Psoas muscle (tissue), 8 donors: ENCODE measurements around the gene VANGL1. TPM values are rescaled to one million over a fixed set of nuclear protein-coding genes. Genes with fewer than 3 reads are reported as not detected.

Experiments
- ATAC-seq, 4 donors: fragments of 200-7000 bp; cut with Tn5 transposase; one replicate each; pipeline ENCODE4 v1.9.1; 2020; ENCODE audit warnings: moderate library complexity in 3 of 4, mild to moderate bottlenecking in 2 of 4
- DNase-seq, 2 donors: peaks; one replicate each; pipeline ENCODE4 v3.0.0-alpha.2; 2020
- H3K27ac ChIP-seq: fragments of 200-600 bp; one replicate; pipeline ENCODE4 v1.8.0; 2022
- H3K27me3 ChIP-seq, 3 donors: fragments of 200-600 bp in 1 of 3; one replicate each; pipeline versions ENCODE4 v1.6.1 to v1.8.0; 2013 to 2022; ENCODE audit warnings: low read length in 2 of 3, mild to moderate bottlenecking in 2 of 3, moderate library complexity in 1 of 3; ENCODE audit not compliant: insufficient read depth in 3 of 3
- H3K36me3 ChIP-seq, 2 donors: fragments of 200-600 bp in 1 of 2; one replicate each; pipeline versions ENCODE4 v1.6.1 to v1.8.0; 2013 to 2022; ENCODE audit warnings: low read depth in 1 of 2, mild to moderate bottlenecking in 1 of 2, moderate library complexity in 1 of 2; ENCODE audit not compliant: insufficient read depth in 1 of 2
- H3K4me1 ChIP-seq: fragments of 200-600 bp; one replicate; pipeline ENCODE4 v1.8.0; 2022
- H3K4me3 ChIP-seq: fragments of 200-600 bp; one replicate; pipeline ENCODE4 v1.8.0; 2022; ENCODE audit warnings: mild to moderate bottlenecking
- H3K9me3 ChIP-seq: fragments of 200-600 bp; one replicate; pipeline ENCODE4 v1.8.0; 2022
- CTCF ChIP-seq: fragments of 200-600 bp; IDR thresholded peaks from one replicate; pipeline ENCODE4 v1.8.0; 2022; ENCODE audit warnings: antibody characterized with exemption
- WGBS, 3 donors: extraction: QIAGEN DNeasy Blood & Tissue Kit; methylation state at CpG; one replicate each; pipeline versions ENCODE4 v1.1.6 to v1.1.7; 2013; 5-methylcytosine and 5-hydroxymethylcytosine counted together
- intact Hi-C, 2 donors: fragments of 100-400 bp; cut with DNase I; formaldehyde crosslinking; loops; one replicate each; pipeline versions ENCODE4 v1.11.0 to v1.14.2; 2022
- polyA plus RNA-seq, 3 donors: library from polyadenylated mRNA; stranded (reverse); fragments of 200-250 nt; gene quantifications; one replicate each; pipeline ENCODE4 v1.2.3, GENCODE V29; 2013
- total RNA-seq, 4 donors: library from RNA; stranded (reverse); fragmentation: NEBNext Ultra II Directional in 2 of 4; extraction: Animal tissue kit (Norgen Biotek cat#: 25700) in 2 of 4; gene quantifications; one replicate each; pipeline versions ENCODE4 v1.2.1 to v1.2.4, GENCODE V29; 2021 to 2023
- donor health status: healthy with polysubstance abuse.
- donor health status: DM: no; HTN: no; CAD: no; lungs with moderate emphysema.
- donor health status: Bipolar disorder and iron deficiency.
- donor health status: healthy.
- donor health status: DM: yes; HTN: yes; CAD: no.
- donor health status: DM: no; HTN: no; CAD: no.
- donor health status: DM: no; HTN: no; CAD: no.
- donor health status: DM: yes; HTN: yes; CAD: no.

The VANGL1 gene
- total and polyA plus RNA-seq, 7 donors, result 0.48 to 2.4 (median 1.2) TPM

DNA sequence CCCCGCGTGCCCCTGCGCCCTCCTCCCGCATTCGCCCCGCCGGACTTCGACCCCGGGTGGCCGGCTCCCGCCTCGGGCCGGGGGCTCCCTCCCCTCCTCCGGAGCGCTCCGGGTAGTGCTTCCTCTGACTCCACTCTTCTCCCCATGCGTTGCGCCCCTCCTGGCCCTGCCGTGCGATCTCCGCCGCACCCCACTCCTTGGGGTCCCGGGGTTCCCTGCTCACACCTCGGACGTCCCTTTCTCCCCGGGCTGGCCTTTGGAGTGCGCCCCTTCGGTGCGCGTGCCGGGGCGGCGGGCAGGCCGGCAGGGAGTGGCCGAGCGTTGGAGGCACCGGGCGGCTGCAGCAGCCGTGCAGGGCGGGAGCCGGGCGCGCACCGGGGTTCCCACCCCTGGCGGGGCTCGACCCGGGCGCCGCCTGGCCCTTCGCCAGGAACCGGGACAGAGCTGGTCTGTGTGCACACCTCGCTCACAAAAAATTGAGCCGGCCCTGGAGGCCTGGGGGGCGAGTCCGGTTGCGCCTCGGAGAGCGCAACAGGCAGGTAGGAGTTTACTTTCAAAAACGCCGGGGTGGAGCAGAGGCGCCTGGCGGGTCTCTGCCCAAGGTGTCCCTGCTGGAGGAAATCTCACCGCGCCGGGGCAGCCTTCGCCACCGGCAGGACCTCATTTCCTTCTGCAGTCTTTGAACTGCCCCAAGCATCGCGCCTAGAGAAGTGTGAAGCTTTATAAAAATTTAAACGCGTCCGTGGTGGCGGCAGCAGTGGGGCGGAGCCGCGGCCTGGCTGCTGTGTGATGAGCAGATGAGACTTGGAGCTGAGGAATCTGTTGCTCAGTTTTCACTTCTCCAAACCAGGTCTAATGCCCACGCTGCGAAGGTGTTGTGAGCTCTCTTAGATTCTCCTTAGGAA lies 650 bp downstream of the VANGL1 start:
- Histone ChIP-seq H3K4me1 (peaks cover 4% of the 10 kb centered on the region), H3K36me3 (no peaks in the 10 kb centered on the region), H3K9me3 (no peaks in the 10 kb centered on the region), H3K4me3 (peak overlapping the region; percentile 87), H3K27me3 (peaks cover 0 to 1% (median 0%) of the 10 kb centered on the region in 3 donors), H3K27ac (peak overlapping the region; percentile 42)
- intact Hi-C loops, result no loop called here
- 1% methylated on average over 58 to 78 of the region's 78 CpGs for WGBS, 3 donors
- DNase-seq, result peak; percentile 44 to 66
- peak; percentile 15 for TF ChIP-seq CTCF
- peak; percentile 63 to 80 (median 69) for ATAC-seq

DNA sequence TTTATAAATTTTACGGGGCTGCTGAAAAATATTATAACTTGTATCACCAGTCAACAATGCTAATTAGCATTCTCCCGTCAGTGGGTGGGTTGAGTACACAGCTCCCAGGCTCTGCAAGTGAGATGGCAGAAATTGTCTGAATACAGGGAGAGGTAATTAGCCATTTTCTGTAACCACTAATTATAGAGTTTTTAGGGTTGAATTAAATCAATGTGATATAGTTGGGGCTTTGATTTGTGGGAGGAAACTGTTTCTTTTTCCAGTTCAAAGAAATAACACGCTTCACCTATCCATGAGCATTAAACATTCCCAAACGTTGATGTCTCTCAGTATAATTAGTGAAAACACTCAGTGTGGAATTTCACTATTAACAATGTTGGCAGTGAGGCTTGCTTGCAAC lies 1.5 kb downstream of the VANGL1 start:
- ATAC-seq (no peak), DNase-seq (no peak)
- 60 to 72% (median 65%) methylated on average over 4 of the region's 4 CpGs for WGBS, 3 donors
- intact Hi-C loops, result no loop called here
- H3K4me1 ChIP-seq, result peaks cover 4% of the 10 kb centered on the region
- H3K27me3 ChIP-seq, result peaks cover 0 to 1% (median 0%) of the 10 kb centered on the region in 3 donors
- H3K27ac ChIP-seq, result no peak overlapping the region
- peak overlapping the region; percentile 87 for H3K4me3 ChIP-seq
- no peaks in the 10 kb centered on the region for H3K9me3 ChIP-seq
- H3K36me3 ChIP-seq, result no peaks in the 10 kb centered on the region
- no peak for TF ChIP-seq CTCF

DNA sequence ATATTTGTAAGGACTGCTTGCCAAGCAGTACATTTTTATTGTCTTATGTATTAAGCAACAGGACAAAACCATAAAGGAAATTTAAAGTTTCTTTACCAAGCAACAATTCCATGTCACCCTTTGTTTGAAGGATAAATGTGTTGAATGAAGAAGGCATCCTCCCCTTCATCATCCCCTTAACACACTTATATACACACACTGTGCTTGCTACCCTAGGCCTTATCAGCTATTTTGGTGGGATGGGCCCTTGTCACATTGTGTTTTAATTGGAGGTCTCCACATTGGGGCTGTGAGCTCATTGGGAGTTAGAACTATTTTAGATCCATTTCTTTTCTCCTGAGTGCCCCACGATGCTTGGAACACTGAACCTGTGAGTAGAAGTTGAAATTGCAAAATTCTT lies 1.9 kb downstream of the VANGL1 start:
- TF ChIP-seq CTCF, result no peak
- Histone ChIP-seq H3K4me3 (no peak overlapping the region), H3K27me3 (peaks cover 0 to 1% (median 0%) of the 10 kb centered on the region in 3 donors), H3K4me1 (peaks cover 4% of the 10 kb centered on the region), H3K9me3 (no peaks in the 10 kb centered on the region), H3K27ac (no peak overlapping the region), H3K36me3 (no peaks in the 10 kb centered on the region)
- 93 to 100% (median 96%) methylated on average over 1 of the region's 1 CpG for WGBS, 3 donors
- intact Hi-C loops, result no loop called here
- no peak for DNase-seq
- no peak for ATAC-seq

DNA sequence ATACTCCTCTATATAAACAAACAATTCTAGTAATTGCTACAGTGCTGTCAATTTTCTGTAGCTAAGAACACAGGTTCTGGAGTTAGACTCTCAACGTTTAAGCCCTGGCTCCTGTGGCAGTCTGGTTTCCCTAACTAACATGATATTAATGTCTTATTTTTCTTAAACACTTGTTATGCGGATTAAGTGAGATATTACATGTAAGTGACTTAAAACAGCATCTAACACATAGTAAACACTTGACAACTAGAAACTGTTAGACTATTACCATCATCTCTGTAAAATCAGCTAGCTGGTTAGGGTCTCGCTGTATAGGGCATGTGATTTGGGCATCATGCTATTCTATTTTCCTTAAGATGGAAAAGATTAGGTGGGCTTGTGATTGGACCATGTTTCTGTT lies 2.3 kb downstream of the VANGL1 start:
- peaks cover 4% of the 10 kb centered on the region for H3K4me1 ChIP-seq
- H3K4me3 ChIP-seq, result no peak overlapping the region
- 93 to 95% (median 93%) methylated on average over 3 of the region's 3 CpGs for WGBS, 3 donors
- no peaks in the 10 kb centered on the region for H3K9me3 ChIP-seq
- H3K27me3 ChIP-seq, result peaks cover 0 to 1% (median 0%) of the 10 kb centered on the region in 3 donors
- no peak for TF ChIP-seq CTCF
- ATAC-seq, result no peak
- no peak for DNase-seq
- intact Hi-C loops, result no loop called here
- H3K36me3 ChIP-seq, result no peaks in the 10 kb centered on the region
- H3K27ac ChIP-seq, result no peak overlapping the region
